Thyroid gland (tissue), 4 donors: ENCODE results near the gene PLD6.

Source experiments
- CTCF ChIP-seq, 6 experiments: fragments of 200-600 bp in 3 of 6; fragments of 450-650 bp in 3 of 6; sonication (generic) in 3 of 6; IDR thresholded peaks; one replicate each; pipeline ENCODE4 v1.5.1; 2016 to 2019; ENCODE audit warnings: antibody characterized with exemption in 6 of 6, mild to moderate bottlenecking in 2 of 6, inconsistent platforms in 1 of 6, moderate library complexity in 1 of 6
- POLR2A ChIP-seq, 2 donors: fragments of 450-650 bp; IDR thresholded peaks; one replicate each; pipeline ENCODE4 v1.6.1; 2017; ENCODE audit warnings: antibody characterized with exemption in 2 of 2, mild to moderate bottlenecking in 2 of 2, moderate library complexity in 1 of 2

DNA sequence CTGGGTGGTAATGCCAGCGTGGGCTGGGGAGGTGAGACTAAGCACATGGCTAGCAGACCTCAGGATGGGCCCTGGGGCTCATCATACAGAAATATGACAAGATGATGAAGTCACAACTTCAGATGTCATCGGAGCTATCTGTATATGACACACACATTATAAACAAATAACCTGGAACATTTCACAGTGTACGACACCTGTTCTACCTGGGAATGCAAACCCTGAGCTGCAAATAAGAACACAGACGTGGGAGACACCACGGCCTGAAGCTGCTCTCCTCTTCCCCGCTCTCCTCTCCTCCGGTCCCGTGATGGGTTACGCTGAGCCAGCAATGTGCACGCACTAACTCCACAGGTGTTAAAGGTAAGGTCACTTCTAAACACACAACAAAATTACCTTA lies 4.9 kb downstream of the PLD6 start:
- TF ChIP-seq POLR2A (IDR thresholded peaks at IDR 0.05): no peak
- TF ChIP-seq CTCF (IDR thresholded peaks at IDR 0.05): no peak
